Panc1 (cell line): ENCODE measurements around the gene ADK.

Source experiments
- CTCF ChIP-seq: fragments of 450-650 bp; IDR thresholded peaks from 2 replicates; pipeline ENCODE4 v1.5.1; 2017; ENCODE audit warnings: mild to moderate bottlenecking
- TF ChIP-seq, protein P1 (sequence below), 2 experiments: IDR thresholded peaks; 2 replicates each; pipeline ENCODE4 v1.6.1; 2011 to 2012; ENCODE audit warnings: low read depth in 2 of 2, control low read depth in 1 of 2, low read length in 1 of 2, mild to moderate bottlenecking in 1 of 2, moderate library complexity in 1 of 2; ENCODE audit not compliant: insufficient read depth in 1 of 2

- TF ChIP-seq CTCF: no peak
- TF ChIP-seq, protein P1, sequence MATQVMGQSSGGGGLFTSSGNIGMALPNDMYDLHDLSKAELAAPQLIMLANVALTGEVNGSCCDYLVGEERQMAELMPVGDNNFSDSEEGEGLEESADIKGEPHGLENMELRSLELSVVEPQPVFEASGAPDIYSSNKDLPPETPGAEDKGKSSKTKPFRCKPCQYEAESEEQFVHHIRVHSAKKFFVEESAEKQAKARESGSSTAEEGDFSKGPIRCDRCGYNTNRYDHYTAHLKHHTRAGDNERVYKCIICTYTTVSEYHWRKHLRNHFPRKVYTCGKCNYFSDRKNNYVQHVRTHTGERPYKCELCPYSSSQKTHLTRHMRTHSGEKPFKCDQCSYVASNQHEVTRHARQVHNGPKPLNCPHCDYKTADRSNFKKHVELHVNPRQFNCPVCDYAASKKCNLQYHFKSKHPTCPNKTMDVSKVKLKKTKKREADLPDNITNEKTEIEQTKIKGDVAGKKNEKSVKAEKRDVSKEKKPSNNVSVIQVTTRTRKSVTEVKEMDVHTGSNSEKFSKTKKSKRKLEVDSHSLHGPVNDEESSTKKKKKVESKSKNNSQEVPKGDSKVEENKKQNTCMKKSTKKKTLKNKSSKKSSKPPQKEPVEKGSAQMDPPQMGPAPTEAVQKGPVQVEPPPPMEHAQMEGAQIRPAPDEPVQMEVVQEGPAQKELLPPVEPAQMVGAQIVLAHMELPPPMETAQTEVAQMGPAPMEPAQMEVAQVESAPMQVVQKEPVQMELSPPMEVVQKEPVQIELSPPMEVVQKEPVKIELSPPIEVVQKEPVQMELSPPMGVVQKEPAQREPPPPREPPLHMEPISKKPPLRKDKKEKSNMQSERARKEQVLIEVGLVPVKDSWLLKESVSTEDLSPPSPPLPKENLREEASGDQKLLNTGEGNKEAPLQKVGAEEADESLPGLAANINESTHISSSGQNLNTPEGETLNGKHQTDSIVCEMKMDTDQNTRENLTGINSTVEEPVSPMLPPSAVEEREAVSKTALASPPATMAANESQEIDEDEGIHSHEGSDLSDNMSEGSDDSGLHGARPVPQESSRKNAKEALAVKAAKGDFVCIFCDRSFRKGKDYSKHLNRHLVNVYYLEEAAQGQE (IDR thresholded peaks at IDR 0.05; ENCODE audit: insufficient read depth in 1 of 2, low read depth in 2 of 2, low read length in 1 of 2): no peak
Measured at GRCh38 chr10:74518061-74518460, 367.0 kb downstream of the ADK start.
